OCI-M2 (cell line): ENCODE results near the gene PRELP.
A peak's percentile ranks its signal among the peaks of the same experiment; 100 is the strongest.

Experiments
- DNase-seq: peaks from one replicate; lab custom pipeline; 2025; ENCODE audit not compliant: unreplicated experiment; lab: John Stamatoyannopoulos, UW

PRELP gene

DNA sequence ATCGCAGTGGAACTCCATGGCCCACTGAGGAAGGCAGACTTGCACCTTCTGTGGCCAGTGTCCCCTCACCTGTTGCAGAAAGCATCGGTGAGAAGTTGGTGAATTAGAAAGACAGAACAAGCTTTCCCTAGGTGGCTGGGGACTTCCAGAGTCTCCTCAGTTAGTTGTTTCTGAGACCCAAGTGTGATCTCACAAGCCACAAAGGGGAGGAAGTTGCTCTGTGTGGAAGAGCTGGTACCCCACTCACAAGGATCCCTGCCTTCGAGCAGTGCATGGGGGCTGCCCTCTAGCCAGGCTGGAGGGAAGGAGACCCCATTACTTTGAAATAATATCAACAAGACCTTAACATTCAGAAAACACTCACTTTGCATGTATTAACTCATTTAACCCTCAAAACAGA lies 2.1 kb downstream of the PRELP start:
- no peak for DNase-seq

DNA sequence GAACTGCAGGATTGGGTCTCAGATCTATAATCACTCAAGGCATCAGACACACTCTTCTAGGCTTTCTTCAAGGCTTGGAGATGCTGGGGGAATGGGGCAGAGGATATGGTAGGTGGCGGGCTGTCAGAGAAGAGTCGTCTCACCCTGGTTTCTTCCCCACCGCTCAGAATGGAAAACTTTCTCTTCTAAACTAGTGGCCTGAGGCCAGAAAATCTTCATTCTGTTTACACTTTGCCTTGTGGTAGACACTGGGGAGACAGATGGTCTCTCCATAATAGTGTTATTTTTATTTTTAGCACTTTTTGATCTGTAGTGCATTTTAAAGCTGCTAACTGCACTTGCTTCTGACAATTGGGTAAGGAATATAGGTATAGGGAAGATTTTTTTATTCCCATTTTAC lies 2.6 kb downstream of the PRELP start:
- no peak for DNase-seq

DNA sequence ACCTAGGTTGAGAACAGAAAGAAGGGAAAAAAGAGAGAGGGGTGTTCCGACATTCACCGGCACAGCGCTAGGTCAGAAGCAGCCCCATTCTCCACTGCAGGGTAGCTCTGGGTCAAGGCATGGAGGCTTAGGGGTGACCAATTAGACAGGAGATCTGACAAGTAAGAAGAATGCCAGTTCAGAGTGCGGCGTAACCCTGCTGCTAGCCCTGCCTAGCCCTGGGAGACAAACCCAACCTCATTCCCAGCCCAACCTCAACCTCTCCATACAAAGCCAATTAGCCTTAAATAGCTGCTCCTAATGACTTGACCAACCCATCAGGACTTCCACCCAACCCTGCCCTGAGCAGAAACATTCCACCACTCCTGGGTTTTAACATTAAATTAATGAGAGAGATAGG lies 3.4 kb downstream of the PRELP start:
- DNase-seq: no peak

DNA sequence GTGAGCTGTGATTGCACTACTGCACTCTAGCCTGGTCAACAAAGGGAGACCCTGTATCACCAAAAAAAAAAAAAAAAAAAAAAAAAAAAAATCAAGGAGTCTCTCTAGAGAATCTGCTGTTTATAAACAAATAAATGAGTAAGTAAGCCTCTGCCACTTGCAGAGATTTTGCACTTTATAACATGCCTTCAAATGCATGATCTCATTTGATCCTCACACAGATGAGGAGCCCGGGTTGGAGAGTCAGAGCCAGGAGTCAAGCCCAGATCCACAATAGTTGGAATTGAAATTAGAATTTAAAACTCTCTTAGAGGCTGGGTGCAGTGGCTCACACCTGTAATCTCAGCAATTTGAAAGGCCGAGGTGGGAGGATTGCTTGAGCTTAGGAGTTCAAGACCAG lies 4.0 kb downstream of the PRELP start:
- no peak for DNase-seq

DNA sequence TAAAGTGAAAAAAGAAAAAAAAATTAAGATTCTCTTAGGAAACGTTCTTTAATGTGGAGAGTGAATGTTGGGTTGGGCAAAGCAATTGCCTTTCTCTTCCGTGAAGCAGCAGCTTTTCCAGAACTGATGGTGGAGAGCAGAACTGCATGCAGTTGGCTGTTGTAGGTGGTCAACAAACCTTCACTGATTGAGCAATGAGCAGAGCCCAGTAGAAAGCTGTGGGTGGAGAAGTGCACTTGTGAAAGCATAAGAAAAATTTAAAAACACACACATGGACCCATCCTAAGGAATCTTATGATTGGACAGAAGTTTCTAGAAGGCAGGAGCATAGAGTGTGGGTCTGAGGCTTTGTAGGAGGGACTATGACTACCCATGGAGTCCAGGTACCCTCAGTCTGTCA lies 4.5 kb downstream of the PRELP start:
- no peak for DNase-seq

DNA sequence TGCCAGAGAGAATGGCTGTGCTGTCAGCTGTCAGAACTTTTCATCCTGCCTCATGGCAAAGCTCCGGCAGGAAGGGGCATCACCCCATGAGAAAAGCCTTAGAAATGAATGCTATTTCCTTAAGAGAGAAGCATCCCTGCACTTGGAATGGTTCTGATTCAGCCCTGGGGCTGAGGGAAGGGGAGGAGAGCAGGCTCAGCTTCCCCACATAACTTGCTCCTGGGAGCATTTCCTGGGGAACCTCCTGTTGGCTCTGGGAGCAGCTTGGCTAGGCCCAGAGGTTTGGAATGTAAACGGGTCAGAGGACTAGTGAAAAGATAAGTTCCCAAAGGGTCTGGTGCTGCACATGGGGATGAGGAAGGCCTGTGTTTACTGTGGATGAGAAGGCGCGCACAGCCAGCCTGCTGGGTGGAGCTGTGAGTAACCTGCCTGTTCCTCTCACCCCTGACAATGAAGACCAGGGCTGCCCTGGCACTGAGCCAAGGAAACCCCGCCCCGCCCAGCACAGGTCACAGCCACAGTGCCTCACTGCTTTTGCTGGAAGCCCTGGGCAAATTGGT lies 5.0 kb downstream of the PRELP start:
- no peak for DNase-seq

DNA sequence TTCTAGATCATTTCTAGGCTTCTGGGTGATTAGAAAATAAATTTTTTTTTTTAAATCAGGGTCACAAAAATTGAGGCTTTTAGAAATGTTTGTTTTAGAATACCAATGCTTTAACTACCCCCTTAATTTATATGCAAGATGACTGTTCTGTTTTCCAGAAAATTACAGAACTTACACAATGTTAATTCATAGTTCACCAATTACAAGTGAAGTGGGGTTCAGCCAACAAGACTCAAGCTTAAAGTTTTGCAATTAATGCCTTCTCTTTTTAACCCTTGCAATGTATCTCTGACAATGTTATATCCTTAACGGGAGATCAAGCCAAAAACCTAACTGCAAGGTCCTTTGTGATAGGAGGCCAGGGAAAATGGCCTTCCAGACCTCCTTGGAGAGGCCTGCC lies 5.6 kb downstream of the PRELP start:
- no peak for DNase-seq

DNA sequence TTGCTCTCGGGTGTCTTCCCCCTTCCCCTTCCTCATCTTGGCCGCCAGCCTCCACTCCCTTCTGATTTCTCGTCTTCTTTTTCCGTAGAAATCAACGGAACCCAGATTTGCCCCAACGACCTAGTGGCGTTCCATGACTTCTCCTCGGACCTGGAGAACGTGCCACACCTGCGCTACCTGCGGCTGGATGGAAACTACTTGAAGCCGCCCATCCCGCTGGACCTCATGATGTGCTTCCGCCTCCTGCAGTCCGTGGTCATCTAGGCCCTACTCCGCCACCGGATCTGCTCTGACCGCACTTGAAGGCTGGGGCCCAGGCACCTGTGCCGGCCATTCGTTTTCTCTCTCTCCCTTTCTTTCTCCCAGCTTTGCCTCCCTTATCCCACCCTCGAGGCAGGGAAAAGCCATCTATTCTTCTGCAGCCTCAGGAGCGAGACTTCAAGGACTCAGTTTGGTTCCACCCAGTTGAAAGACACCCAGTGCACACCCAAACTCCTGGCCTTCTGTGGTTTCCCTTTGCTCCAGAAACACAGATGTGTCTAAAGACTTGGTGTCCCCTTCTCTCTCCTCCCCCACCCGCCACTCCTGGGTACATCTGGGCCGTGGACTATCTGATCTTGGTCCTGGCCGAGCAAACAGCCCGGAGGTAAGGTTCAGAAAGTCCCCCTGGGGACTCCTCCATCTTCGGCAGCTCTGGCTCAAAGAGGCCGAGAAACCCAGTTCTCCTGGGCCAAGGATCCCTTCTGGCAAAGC lies 11.2 kb downstream of the PRELP start:
- DNase-seq: no peak

DNA sequence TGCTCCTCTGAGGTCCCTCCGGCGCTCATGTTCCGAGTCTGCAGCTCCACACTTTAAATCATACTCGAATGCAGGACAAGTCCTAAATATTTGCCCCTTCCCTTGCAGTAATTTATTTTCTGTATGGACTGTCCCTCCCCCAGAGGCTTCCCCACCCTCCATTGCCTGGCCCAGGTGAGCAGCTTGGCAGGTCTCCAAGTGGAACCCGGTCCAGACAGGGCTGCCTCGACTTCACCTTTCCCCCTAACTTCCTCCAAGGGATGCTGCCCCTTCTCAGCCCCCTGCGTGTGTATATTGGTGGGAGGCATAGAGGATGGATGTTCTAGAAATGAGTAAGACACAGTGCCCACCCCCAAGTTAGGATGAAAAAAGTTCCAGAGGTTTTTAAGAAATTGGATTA lies 12.9 kb downstream of the PRELP start:
- no peak for DNase-seq

DNA sequence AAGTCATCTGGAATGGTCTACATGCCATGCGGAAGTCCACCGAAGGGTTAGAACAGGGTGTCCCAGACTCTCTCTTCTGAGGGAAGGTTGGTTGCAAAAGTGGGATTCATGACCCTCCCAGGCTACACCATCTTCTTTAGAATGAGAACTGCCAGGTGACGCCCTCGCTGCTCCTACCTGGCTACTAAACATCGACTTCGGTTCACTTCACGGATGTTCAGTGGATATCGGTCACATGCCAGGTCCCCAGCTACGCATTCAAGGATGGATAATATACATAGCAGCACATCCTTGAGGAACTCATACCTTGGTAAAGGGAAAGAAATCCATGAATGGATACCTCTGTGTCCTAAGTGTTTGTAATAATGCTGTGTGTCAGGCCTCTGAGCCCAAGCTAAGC lies 15.0 kb downstream of the PRELP start:
- no peak for DNase-seq

DNA sequence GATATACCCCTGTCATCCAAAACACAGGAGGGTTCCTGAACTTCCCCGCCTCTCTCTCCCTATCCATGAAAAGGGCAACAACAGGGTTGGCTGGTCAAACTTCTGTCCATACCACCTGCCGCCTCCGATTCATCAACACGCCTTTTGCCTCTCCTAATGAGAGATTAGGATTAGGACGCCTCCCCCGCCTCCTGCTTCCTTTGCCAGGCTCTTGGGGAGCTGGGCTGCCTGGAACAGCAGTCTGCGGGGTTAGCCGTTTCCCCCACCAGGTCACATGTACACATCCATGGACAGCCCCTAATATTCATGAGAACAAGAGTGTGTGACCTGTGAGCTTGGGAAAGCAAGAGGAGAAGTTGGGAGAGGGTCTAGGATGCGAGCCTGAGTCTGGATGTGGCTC lies 16.1 kb downstream of the PRELP start:
- DNase-seq: no peak

DNA sequence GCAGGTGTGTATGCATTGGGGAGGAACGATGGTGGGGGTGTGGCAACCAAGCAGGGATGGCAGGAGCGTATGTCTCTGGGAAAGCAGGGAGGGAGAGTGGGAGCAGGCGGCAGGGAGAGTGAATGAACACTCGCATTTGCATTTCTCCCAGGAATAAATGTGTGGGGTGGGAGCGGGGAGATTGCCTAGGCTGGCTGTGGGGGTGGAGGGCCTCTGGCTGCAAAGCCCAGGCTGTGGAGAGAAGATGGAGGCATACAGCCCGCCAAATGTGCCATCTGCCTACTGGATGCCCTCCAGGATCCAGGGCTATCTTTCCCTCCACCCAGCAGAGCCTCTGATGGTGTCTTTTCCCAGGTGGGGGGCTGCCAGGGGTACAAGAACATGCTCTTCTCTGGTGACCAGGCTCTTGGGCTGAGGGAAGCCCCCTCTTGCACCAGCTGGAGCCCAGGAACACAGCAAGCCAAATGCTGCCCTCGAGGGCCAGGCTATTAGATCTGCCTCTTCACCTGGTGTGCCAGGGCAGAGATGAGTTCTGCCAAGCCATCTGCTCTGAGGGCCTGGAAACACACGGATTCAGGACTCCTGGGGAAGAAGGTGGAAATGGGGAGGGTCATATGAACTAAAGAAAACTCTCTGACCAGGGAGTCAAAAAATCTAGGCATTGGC lies 16.6 kb downstream of the PRELP start:
- DNase-seq: no peak

DNA sequence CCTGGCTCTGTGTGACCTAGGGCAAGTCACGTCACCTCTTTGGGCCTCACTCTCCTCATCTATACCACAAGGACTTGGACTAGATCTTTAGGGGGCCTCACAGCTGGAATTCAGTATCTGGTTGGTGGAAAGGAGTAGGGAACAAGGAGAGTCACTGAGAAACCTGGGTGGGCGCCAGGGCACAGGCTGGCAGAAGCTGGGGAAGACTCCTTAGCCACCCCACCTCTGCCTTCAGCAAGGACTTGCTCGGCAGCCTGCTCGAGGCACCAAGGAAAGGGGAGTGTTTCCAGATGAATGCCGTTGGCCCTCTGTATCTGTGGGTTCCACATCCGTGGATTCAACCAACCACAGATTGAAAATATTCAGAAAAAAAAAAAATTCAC lies 17.1 kb downstream of the PRELP start:
- DNase-seq: no peak

DNA sequence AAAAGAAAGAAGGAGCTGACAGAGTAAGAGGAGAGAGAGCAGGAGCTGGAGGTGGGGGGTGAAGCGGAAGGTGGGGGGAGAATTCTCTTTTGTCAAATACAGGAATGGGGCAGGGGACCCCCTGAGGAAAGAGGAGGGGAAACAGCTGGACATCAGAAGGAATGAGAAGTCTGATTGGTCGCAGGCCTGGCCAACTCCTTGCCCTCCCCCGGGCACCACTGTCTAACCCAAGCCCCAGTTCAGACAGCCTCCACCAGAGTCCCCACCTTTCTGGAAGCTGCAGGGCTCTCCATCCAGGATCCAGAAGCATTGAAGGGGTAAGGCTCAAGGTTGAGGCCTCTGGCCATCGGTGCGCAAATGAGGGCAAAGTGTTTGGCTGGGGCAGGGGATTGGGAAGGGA lies 18.3 kb downstream of the PRELP start, which contains the start of gene OPTC:
OPTC (plus strand) TSS at position 253 of the 400 bp plus-strand sequence. CDS start 1,853 bp downstream, outside the sequence.
- no peak for DNase-seq

DNA sequence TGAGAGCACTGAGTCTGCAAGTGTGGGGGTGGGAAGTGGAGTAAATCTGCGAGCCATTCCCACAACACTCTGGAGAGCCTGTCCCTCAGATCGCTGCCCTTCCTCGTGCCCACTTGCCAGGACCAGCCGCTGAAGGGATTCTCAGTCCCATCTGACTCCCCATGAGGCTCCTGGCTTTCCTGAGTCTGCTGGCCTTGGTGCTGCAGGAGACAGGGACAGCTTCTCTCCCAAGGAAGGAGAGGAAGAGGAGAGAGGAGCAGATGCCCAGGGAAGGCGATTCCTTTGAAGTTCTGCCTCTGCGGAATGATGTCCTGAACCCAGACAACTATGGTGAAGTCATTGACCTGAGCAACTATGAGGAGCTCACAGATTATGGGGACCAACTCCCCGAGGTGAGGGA lies 20.2 kb downstream of the PRELP start:
- DNase-seq: no peak

DNA sequence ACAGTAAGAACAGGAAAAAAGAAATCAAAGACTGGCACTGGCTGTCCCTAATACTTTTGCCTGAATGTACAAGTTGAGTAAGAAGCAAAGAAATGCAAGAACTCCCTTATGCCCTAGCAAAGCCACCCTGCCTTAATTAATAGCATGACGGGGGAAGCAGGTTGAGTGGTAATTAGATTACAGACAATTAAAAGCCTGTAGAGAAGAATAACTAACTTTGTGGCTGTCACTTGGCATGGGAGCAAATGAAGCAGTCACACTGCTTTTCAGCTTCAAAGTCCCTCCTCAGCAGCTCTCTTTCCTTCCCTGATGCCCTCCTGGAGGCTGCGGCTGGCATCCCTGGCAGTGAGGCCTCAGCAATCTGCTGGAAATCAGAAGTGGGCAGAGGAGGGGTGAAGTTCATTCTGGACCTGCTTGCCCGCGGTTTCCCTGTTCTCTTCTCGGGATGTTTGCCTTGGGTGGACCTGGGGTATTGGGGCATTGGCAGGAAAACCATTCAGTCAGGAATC lies 21.7 kb downstream of the PRELP start:
- DNase-seq: no peak

DNA sequence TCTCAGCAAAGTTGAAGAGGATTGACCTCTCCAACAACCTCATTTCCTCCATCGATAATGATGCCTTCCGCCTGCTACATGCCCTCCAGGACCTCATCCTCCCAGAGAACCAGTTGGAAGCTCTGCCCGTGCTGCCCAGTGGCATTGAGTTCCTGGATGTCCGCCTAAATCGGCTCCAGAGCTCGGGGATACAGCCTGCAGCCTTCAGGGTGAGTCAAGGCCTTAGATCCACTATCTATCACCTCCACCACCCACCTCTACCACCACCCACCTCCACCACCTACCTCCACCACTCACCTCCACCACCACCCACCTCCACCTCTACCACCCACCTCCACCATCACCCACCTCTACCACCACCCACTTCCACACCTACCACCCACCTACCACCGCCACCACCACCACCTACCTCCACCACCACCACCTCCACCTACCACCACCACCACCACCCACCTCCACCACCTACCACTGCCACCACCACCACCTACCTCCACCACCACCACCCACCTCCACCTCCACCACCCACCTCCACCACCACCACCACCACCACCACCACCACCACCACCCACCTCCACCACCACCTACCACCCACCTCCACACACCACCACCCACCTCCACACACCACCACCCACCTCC lies 24.2 kb downstream of the PRELP start:
- no peak for DNase-seq

DNA sequence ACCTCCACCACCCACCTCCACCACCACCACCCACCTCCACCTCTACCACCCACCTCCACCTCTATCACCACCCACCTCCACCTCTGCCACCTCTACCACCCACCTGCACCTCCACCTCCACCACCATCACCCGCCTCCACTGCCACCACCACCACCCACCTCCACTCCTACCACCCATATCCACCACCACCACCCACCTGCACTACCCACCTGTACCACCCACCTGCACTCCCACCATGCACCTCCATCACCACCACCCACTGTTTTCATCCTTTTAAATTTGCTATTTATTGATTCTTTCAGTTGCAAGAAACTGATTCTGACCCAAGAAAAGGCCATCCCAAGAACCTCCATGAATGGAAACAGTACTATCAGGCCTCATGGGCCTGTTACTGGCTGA lies 24.7 kb downstream of the PRELP start:
- DNase-seq: no peak

DNA sequence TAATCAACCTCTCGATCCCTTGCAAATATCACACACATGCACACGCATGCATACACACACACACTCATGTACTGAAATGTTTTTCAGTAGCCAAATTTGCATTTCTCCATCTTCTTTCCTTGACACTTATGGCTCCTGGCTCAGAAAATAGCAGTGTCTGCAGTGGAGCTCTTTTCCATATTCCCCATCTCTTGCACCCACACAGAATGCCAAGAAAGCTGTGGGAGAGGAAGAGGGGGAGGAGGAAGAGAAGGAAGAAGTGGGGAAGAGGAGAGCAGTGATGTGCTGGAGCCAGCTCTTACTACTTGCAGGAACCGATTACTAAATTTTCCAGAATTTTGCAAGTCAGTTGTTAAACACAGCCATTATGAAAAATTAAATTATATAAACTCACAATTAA lies 28.2 kb downstream of the PRELP start:
- no peak for DNase-seq

DNA sequence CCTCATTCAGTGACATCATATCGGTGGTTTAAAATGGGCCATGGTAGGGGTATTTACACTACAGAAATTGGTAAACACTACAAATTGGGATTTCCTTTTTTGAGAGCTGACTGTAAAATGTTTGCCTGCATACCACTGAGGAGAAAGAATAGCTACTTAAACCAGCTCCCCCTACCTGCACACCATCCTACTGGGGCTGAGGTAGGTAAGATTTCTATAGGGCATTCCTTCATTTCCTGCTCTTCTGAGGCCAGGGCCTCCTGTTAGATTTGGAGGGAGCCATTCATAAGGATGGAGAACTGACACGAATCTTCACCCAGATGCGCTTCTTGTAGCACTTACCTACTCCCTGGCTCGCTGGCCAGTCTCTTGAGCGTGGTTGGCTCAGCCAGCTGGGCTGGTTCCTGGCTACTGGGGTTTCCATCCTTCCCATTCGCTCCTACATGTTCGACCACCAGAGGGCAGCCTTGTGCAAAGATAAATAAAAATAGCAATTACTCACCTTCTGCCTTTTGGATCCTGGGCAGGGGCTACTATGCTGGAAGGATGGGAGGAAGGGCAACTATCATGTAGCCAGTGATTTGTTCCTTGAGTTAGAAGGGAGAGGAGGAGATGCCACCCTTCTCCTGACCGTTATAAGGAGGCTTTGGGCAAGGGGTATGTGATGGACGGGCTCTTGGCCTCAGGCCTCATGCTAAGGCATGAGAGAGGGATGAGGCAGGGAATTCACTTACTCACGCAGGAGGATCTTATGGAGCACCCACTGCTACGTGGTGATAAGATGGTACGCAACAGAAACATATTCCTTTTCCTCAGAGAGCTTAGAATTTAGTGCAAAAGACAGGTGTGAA lies 29.0 kb downstream of the PRELP start:
- peak; percentile 8 for DNase-seq
